Sigmoid colon (tissue), 4 donors: ENCODE results near the gene SPTBN5.

Source experiments
- POLR2A ChIP-seq, 2 donors: fragments of 450-650 bp; IDR thresholded peaks; one replicate each; pipeline ENCODE4 v1.6.1; 2016; ENCODE audit warnings: antibody characterized with exemption in 2 of 2, mild to moderate bottlenecking in 2 of 2, moderate library complexity in 2 of 2
- POLR2AphosphoS5 ChIP-seq, 4 donors: sonication (generic); formaldehyde crosslinking; IDR thresholded peaks; one replicate each; pipeline ENCODE4 v1.6.1; 2017; ENCODE audit warnings: antibody characterized with exemption in 4 of 4
- TF ChIP-seq, protein P1 (sequence below), 4 experiments: fragments of 450-650 bp in 3 of 4; fragments of 200-600 bp in 1 of 4; IDR thresholded peaks; one replicate each; pipeline ENCODE4 v1.5.1; 2016 to 2019; ENCODE audit warnings: antibody characterized with exemption in 4 of 4, mild to moderate bottlenecking in 3 of 4, moderate library complexity in 2 of 4

DNA sequence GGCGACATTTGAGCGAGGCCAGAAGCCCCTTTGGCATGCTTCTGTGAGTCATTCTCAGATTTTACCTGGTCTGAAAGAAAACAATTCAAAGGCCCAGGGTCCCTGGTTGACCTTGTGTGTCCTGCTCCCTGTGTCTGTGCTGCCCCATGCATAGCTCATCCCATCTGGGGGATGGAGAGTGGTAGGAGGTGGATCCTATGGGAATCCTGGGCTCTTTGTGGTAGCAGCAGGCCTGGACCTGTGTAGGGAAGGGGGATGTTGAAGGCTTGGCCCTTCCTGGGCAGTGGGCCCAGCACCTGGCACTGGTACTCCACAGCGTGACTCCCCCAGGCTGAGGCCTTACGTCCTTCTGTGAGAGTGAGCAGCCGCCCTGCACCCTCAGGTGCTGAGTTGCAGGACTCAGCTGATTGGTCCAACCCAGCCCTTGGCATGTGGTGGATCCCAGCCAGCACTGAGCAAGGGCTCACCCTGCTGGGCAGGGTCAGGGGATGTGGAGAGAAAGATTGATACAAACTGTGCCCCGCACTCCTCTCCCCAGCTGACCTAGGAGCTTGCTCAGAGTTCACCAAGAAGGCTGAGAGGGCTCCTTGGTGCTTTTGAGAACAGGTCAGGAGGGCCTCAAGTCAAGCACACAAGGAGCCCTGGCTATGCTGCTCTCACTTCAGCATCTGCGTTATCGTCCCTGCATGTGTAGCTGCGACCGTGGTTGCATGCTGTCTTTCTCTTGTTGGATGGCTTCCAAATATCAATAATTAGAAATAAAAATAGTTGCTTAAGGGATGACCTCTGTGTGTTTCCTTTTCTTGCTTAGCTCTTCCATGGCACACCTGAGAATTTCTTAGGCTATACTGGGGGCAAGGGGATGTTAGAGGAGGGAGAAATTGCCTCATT lies 87.3 kb downstream of the SPTBN5 start:
- TF ChIP-seq, protein P1, sequence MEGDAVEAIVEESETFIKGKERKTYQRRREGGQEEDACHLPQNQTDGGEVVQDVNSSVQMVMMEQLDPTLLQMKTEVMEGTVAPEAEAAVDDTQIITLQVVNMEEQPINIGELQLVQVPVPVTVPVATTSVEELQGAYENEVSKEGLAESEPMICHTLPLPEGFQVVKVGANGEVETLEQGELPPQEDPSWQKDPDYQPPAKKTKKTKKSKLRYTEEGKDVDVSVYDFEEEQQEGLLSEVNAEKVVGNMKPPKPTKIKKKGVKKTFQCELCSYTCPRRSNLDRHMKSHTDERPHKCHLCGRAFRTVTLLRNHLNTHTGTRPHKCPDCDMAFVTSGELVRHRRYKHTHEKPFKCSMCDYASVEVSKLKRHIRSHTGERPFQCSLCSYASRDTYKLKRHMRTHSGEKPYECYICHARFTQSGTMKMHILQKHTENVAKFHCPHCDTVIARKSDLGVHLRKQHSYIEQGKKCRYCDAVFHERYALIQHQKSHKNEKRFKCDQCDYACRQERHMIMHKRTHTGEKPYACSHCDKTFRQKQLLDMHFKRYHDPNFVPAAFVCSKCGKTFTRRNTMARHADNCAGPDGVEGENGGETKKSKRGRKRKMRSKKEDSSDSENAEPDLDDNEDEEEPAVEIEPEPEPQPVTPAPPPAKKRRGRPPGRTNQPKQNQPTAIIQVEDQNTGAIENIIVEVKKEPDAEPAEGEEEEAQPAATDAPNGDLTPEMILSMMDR (IDR thresholded peaks at IDR 0.05) = no peak
- TF ChIP-seq POLR2AphosphoS5 (IDR thresholded peaks at IDR 0.05) (no peak), POLR2A (IDR thresholded peaks at IDR 0.05) (no peak)
